ENCODE measurements around the gene GPR12. TPM values are rescaled to one million over a fixed set of nuclear protein-coding genes. Genes with fewer than 3 reads are reported as not detected.
A peak's percentile ranks its signal among the peaks of the same experiment; 100 is the strongest.

The GPR12 gene
- total RNA-seq, 4 donors from 2014 or later, result 2.4 to 13.9 (median 6.8) TPM

DNA sequence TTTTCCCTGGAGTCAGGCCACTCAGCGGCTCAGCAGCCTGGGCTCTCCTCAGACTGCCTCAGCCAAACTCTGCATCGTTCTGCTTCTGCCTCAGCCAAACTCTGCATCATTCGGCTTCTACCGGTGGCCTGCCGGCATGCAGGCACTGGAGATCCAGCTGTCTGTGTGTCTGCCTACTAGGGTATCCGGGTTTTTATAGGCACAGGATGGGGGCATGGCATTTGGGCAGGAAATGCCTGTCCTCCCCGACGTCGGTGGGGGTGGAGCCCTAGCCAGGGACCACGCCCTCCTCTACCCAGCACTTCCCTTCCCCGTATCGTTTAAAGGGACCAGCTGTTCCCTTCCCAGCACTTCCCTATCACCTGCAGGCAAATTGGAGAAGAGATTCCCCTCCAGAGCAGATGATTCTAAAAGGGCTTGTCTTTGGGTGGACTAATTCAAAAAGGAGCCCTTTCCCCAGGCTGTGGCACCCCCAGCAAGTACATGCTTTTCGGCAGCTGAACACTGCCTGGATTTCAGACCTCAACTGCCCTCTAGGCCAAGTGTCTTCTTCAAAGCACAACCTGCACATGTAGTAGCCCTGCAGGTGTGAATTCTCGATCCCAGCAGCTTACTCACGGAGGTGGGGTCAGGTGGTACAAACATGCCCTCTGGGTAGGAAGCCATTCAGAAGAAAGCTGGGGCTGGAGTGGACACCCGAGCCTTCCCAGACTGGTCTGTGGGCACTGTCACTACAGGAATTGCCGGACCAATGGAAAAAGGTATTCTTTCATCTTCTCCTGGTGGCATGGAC lies 25.4 kb upstream of the GPR12 start:
- no peak overlapping the region for H3K4me3 ChIP-seq (ENCODE audit: low read depth, poor library complexity, severe bottlenecking)
- peak; percentile 34 to 92 for DNase-seq (ENCODE audit: low spot score in 2 of 2)
- no peak for TF ChIP-seq POLR2A (IDR thresholded peaks at IDR 0.05)
- TF ChIP-seq, protein P1, sequence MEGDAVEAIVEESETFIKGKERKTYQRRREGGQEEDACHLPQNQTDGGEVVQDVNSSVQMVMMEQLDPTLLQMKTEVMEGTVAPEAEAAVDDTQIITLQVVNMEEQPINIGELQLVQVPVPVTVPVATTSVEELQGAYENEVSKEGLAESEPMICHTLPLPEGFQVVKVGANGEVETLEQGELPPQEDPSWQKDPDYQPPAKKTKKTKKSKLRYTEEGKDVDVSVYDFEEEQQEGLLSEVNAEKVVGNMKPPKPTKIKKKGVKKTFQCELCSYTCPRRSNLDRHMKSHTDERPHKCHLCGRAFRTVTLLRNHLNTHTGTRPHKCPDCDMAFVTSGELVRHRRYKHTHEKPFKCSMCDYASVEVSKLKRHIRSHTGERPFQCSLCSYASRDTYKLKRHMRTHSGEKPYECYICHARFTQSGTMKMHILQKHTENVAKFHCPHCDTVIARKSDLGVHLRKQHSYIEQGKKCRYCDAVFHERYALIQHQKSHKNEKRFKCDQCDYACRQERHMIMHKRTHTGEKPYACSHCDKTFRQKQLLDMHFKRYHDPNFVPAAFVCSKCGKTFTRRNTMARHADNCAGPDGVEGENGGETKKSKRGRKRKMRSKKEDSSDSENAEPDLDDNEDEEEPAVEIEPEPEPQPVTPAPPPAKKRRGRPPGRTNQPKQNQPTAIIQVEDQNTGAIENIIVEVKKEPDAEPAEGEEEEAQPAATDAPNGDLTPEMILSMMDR (IDR thresholded peaks at IDR 0.05), result no peak
- WGBS, 2 donors, result 16 to 25% methylated on average over 14 to 17 of the region's 17 CpGs
- intact Hi-C loops (cut with DNase I; ENCODE audit: low total_unique reads), result no loop called here

DNA sequence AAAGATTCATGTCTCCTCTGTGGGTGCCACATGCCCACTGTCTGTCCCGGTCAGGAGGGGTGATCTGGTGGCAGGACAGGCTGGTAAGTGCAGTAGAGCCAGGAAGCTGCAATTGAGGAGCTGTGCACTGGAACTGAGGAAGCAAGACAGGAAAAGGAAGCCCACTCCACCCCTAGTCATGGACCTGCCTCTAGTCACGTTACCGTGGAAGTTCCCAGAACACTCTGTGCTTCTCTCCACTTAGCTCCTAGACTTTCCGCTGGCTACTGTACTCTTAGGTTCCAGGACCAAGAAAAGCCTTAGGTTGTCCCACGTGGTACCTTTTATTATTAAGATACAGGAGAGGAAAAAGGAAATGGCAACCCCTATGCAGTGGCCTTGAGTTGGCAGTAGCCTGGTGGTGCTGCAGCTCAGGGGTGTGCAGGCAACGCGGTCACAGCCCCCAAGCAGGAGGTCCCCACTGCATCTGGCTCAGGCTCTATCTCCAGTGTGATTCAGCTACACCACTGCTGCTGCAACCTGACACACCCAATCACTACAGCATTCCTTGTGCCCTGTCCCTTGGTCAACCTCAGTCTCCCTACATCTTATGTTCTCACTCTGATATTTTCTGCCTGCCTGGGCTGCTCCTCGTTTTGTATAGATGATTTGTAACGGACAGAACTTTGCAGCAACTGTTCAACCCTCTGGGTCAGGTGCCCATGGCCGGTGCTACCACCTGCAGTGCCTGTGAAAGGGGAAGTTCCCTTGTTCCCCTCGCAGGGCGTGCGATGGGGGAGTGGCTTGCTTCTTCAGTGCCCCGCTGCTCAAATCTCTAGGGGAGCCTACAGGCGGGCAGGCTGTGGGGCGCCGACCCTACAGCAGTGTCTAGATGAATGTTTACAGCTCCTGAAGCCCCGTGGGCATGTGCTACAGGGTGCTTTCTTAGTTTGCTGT lies 24.4 kb upstream of the GPR12 start:
- TF ChIP-seq, protein P1 (IDR thresholded peaks at IDR 0.05), result no peak
- no peak for TF ChIP-seq POLR2A (IDR thresholded peaks at IDR 0.05)
- intact Hi-C loops (cut with DNase I; ENCODE audit: low total_unique reads), result no loop called here
- no peak overlapping the region for H3K4me3 ChIP-seq (ENCODE audit: low read depth, poor library complexity, severe bottlenecking)
- 37 to 52% methylated on average over 17 of the region's 18 CpGs for WGBS, 2 donors
- DNase-seq (ENCODE audit: low spot score in 2 of 2), result peak in 1 of 2 donors; percentile 17

DNA sequence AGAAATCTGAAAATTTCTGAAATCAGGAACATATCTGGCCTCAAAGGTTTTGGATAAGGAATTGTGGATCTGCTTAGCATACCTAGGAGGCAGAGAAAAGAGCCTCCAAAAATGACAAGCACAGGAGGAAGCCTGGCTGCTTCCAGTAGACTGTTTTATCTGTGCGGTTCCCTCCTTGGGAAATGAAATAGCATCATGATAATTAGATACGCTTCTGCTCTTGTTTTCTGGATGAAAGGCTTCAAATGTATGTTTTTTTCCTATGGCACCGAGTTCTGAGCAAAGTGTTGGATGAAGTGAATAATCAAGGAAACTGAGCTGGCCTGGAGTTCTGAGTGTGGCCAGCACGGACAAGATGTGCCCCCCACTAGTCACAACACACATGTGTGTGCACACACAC lies 19.8 kb upstream of the GPR12 start:
- intact Hi-C loops (cut with DNase I; ENCODE audit: low total_unique reads), result no loop called here
- 75 to 77% methylated on average over 4 of the region's 4 CpGs for WGBS, 2 donors
- TF ChIP-seq POLR2A (IDR thresholded peaks at IDR 0.05), result no peak
- TF ChIP-seq, protein P1 (IDR thresholded peaks at IDR 0.05), result no peak
- H3K4me3 ChIP-seq (ENCODE audit: low read depth, poor library complexity, severe bottlenecking), result no peak overlapping the region
- no peak for DNase-seq (ENCODE audit: low spot score in 2 of 2)

DNA sequence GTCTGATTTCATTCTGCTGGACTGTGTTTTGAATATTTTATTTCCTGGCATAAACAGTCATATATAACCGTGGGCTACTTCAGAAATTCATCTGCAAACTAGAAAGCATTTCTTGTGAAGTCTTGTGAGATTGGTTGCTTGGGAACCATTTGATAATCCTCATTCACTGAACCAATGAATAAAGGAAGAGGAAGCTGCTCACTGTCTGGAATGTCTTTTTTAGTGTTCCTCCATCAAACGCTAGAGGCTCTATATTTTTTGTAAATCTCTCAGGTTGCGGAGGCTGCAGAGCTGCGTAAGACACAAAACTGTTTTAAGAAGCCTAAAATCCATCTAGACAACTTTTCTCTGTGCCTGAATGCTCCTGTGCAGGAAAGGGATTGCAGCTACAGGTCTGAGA lies 18.7 kb upstream of the GPR12 start:
- WGBS, 2 donors, result 73 to 79% methylated on average over 4 of the region's 4 CpGs
- H3K4me3 ChIP-seq (ENCODE audit: low read depth, poor library complexity, severe bottlenecking), result no peak overlapping the region
- intact Hi-C loops (cut with DNase I; ENCODE audit: low total_unique reads), result no loop called here
- TF ChIP-seq, protein P1 (IDR thresholded peaks at IDR 0.05), result no peak
- no peak for TF ChIP-seq POLR2A (IDR thresholded peaks at IDR 0.05)
- no peak for DNase-seq (ENCODE audit: low spot score in 2 of 2)

DNA sequence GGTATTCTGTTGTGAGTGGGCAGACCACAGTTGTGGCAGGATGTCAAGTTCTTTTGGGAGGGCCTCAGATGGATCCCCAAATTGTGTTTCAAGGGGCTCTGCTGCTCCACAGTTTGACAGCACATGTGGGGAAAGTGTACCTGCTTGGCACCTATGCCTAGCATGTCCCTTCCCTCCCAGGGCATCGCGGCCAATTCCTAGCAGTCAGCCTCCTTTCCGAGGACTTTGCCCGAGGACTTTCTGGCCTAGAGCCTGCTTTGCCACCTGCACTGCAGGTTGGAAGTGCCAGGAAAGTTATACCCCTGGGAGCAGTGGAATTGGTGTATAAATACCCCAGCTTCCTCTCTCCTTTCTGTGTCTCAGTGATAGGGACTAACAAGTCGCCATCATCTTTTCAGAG lies 11.9 kb upstream of the GPR12 start:
- no peak for TF ChIP-seq POLR2A (IDR thresholded peaks at IDR 0.05)
- TF ChIP-seq, protein P1 (IDR thresholded peaks at IDR 0.05), result no peak
- 64 to 82% methylated on average over 5 of the region's 5 CpGs for WGBS, 2 donors
- intact Hi-C loops (cut with DNase I; ENCODE audit: low total_unique reads), result no loop called here
- no peak for DNase-seq (ENCODE audit: low spot score in 2 of 2)
- H3K4me3 ChIP-seq (ENCODE audit: low read depth, poor library complexity, severe bottlenecking), result no peak overlapping the region

Measured in lower leg skin (tissue), 4 donors.